ENCODE data around the gene NRIP2.

Gene NRIP2

DNA sequence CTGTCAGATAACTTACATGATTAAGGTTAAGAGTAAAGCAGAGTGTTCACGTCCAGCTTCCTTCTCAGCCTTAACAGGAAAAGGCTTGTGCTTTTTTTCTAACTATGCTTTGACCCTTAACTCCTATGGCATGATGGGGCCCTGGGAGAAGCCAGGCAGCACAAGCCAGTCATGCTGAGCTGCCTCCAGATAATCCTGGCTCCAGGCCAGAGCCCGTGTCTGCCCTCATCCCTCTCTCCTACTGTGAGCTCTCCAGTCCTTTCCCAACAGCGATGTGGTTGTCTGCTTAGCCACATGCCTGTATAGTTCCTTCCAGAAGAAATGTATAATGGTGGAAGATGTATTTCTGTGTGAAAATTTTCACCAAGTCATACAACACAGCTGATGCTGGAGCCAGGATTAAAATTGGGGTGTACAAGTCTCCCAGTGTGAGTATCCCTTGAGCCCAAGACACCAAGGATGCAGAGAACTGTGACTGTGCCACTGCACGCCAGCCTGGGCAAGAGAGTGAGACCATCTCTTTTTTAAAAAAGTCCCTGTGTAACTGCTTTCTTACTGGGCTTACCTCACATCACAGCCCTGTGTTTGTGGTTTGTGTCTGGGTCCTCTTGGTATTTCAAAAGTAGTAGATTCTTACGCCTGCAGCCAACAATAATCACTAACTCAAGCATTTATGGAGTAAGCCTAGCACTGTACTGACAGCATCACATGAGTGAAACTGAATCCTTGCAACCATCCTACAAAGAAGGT, 30.3 kb downstream of the NRIP2 start:
- DNase-seq: no peak

DNA sequence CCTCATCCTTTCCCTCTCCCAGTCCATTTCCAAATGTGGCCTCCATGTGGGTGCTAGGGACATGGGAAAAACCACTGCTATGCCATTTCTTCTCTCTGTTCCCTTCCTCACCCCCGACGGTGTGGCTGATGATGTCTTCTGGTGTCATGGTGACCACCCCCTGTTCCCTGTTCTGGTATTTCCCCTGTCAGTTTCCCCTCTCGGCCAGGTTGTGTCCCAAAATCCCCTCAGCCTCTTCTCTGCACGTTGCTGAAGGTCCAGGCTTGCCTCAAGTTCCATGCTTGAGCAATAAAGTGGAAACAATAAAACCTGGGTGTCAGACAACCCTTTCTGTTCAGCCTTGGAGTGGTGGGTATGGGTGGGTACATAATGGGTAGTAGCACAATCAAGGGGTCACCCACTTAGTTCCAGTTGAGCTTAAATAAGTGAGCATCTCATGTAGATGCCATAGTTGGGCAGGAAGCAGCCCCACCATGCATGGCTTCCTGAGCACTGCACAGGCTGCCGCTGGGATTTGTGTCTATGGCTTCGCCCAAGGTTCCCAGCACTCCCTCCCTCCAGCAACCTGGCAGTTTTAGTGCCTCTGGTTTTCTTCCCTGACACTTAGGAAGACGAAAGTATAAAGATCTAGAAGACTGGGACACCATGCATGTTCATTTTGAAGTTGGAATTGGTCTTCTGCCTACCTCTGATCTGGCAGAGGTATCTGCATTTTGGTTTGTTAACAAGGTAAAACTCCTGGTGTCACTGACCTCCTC, 31.0 kb downstream of the NRIP2 start:
- no peak for DNase-seq

DNA sequence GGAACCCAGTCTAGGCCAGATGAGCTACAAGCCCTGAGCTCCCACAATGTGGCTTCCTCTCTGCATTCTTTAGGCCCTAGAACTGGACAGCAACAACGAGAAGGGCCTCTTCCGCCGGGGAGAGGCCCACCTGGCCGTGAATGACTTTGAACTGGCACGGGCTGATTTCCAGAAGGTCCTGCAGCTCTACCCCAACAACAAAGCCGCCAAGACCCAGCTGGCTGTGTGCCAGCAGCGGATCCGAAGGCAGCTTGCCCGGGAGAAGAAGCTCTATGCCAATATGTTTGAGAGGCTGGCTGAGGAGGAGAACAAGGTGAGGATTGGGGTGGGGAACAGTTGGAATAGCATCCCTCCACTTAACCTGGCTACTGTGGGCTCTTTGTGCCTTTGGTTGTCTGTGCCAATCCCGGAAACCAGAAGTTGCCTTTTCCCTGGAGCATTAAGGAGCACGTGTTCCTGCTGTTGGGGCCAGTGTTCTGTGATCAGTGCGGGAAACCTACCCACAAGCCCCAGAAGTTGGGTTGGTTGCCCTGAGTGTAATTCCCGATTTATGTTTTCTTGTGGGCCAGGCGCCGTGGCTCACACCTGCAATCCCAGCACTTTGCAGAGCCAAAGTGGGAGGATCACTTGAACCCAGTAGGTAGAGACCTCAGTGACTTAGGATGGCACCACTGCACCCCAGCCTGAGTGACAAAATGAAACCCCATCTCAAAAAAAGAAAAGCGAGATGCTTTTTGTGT, 33.6 kb downstream of the NRIP2 start:
- no peak for DNase-seq

DNA sequence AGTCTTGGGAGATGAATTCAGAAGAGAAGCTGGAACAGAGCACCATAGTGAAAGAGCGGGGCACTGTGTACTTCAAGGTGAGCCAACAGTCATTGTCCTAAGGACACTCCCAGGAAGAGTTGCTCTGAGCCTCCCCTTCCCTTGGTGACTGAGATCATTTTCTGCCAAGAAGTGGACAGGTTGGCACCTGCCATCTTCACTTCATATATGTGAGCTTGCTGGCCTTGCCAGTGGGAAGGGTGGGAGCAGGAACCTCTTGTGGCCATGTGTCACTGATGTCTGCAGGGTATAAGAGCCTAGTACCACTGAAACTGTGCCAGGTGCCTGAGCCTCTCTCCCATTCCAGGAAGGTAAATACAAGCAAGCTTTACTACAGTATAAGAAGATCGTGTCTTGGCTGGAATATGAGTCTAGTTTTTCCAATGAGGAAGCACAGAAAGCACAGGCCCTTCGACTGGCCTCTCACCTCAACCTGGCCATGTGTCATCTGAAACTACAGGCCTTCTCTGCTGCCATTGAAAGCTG, 34.7 kb downstream of the NRIP2 start:
- no peak for DNase-seq

DNA sequence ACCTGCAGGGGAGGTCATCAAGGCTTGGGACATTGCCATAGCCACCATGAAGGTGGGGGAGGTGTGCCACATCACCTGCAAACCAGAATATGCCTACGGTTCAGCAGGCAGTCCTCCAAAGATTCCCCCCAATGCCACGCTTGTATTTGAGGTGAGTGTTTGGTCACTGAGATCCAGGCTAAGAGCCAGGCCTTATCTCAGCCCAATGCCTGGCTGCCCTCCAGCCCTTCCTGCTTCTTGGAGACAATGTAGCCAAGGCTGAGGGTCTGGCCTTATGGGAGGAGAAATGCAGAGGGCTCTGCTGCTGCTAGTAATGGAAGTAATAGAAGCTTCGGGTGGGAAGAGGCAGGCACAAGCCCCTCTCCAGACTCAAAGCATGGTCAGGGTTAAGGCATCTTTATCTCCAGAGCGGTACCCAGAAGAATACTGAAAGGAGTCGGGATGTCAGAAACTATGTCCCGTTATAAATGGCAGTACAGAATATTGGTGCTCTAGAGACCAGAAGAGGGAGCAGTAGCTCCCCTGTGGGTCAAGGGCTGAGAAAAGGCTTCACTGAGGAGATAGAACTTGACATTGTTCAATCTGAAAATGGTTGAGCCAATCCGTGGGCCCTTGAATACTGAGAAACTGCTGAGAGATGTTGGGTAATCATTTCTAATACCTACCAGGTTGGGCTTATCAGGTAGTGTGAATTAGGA, 37.0 kb downstream of the NRIP2 start:
- no peak for DNase-seq

DNA sequence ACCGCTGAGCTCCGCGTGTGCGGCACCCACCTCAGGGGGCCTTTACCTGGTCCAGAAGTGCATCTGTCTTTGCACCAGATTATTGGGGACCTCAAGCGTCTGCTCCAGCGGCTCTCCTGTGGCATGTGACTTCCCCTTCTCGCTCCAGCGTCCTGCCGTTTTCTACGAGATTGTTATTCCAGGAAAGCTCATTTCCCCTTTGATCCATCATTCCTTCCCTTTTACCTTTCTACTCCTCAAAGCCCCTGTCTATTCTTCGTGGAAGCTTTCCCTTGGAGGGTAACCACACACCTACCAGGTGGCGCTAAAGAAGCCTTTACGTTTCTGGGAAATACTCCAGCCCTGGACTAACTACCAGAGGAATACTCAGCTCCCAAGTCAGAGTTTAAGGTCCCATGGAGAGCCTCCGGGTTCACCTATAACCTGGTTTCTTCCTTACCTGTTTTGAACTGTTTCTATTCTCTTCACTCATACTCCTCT, 38.6 kb downstream of the NRIP2 start:
- DNase-seq: no peak

DNA sequence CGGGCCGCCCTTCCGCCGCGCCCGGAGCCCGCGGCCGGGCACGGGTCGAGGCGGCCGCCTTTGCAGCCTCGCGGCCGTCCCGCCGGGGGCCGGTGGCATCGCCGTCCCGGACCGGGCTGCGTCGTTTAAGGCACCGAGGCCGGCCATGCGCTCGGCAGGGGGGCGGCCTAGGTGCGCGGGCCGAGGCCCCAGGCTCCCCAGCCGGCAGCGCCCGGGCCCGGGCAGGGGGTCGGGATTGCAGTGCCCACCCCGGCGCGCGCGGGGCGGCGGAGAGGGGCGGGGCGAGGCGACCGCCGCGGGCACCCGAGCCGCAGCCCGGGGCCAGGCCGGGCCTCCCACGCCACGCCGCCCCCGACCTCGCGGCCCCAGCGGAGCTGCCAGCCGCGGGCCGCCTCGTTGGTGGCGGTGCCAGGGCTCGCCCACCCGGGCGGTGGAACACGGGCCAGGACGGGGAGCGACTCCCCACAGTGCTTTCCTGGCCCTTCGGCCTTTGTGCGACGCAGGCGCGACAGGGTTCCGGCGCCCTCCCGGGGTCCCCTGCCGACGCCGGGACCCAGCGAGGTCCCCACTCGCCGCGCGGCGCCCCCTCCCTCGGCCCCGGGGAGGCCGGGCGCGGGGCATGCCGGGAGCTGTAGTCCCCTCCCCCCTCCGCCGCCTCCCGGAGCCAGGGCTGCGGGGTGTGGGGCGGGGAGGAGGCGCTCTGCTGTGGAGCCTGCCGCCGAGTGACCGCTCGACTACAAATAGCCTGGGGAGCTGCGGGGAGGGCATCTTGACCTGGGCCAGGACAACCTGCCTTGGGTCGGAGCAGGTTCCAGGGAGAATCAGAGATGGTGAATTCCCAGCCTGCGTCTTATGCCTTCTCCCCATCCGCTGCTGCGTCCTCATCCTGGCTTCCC, 39.3 kb downstream of the NRIP2 start:
- DNase-seq: no peak

DNA sequence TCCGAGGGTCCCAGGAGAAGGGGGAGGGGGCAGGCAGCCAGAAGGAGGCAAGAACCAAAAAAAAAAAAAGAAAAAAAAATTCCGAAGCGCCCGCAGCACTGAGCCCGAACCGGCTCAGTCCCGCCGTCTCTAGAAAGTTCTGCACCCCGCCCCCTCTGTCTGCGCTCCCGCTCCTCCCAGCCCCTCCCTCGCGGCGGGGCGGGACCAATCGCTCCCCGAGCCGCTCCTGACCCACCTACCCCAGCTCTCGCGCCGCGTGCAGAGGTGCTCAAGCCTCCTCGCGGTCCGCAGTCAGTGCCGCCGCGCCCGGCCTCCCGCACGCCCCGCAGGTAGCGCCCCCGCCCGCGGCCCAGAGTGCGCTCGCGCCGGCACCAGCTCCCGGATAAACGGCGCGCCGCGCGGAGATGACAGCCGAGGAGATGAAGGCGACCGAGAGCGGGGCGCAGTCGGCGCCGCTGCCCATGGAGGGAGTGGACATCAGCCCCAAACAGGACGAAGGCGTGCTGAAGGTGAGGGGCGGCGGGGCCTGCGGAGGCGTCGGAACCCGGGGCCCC, 40.0 kb downstream of the NRIP2 start, which contains the start of gene FKBP4:
TSS of gene FKBP4 (plus strand) at position 235 of the 554 bp plus-strand sequence. CDS start at position 405, 170 bp downstream.
- no peak for DNase-seq

DNA sequence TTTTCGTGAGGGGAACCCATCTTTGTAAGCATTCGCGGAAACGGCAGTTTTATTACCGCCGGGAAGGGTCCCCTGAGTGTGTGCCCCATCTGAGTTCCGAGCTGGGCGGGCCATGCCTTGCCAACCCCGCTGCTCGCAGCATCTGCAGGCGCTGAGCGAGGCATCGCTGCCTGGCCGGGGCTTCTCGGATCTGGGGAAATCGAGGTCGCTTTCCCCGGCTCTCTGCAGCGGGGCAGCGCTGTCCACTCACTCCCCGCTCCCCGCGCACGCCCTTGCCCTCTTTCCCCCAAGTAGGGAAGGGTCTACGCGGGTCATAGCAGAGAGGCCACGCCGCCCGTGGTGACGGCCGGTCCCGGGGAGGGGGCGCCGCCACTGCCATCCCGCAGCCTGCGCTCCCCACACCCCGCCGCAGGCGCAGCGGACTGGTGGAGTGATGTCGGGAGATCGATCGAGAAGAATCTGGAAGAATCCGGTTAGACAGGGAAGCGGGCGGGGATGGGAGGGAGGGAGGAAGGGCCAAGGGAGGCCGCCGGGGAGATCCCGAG, 40.6 kb downstream of the NRIP2 start:
- DNase-seq: no peak

DNA sequence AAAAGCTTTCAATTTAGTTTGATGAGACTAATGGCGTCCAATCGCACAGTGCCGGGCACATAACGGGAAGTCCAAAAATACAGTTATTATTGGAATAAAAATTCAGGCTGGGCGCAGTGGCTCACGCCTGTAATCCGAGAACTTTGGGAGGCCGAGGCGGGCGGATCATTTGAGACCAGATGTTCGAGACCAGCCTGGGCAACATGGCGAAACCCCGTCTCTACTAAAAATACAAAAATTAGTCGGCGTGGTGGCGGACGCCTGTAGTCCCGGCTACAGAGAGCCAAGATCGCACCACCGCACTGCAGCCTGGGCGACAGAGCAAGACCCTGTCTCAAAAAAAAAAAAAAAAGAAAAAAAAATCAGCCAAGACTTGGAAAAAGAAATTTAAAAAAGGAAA, 41.3 kb downstream of the NRIP2 start:
- no peak for DNase-seq

DNA sequence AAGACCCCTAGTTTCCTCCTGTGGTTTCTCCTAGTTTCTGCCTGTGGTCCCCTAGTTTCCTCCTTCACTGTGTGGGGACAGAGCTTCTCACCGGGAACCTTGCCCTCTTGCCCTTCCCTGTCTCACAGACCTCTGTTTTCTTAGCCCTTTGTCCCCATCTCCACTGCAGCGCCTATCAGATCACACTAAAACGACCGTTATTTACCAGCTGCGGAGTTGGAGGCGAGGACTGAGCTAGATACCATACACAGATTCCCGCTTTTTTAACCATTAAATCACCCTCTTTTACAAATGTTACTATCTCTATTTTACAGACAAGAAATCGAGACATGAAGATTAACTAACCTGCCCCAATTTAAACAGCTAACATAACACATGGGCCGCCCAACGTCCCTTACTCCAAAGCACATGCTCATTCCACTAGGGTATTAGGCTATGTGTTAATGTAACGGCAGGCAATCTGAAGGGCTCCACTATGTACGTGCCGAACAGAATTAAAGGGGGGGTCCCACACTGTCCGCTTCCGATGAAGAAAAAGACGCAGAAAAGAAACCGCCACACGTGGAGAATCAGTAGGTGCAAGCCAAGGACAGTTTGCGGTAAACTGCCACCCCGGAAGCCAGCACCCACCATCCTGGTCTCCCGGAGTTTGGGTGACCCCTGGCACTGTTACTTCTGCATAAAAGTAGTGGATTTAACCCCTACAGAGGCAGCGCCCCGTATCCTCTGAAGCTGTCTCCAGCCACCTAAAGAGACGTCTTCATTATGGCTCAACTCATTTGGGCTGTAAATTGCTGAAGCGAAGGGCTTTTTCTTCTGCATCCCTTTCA, 41.9 kb downstream of the NRIP2 start:
- DNase-seq: no peak

DNA sequence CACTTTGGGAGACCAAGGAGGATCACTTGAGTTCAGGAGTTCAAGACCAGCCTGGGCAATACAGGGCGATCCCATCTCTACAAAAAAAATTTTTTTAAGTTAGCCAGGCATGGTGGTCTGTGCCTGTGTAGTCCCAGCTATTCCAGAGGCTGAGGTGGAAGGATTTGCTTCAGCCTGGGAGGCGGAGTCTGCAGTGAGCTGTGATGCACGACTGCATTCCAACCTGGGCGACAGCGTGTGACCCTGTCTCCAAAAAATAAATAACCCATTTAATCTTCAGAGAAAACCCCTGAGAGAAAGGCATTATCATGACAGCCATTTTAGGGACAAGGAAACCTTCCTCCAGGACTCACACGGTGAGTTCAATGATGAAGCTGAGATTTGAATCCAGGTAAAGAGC, 43.7 kb downstream of the NRIP2 start:
- no peak for DNase-seq

DNA sequence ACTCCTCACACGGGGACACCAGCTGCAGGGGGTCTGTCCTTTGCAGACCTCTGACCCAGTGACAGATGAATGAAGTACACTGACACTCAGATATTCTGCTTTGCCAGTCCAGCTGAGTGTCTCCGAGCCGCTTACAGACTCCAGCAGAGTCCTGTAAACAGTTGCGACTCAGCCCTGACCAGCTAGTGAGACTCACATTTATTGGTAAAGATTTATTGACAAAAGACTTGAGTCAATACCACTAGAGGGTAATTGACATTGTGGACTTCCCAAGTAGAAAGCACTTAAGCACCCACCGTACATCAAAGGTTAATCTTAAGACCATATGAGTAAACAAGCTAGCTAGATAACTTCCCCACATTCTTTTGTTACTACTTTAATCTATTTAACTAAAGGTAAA, 49.8 kb downstream of the NRIP2 start:
- no peak for DNase-seq

DNA sequence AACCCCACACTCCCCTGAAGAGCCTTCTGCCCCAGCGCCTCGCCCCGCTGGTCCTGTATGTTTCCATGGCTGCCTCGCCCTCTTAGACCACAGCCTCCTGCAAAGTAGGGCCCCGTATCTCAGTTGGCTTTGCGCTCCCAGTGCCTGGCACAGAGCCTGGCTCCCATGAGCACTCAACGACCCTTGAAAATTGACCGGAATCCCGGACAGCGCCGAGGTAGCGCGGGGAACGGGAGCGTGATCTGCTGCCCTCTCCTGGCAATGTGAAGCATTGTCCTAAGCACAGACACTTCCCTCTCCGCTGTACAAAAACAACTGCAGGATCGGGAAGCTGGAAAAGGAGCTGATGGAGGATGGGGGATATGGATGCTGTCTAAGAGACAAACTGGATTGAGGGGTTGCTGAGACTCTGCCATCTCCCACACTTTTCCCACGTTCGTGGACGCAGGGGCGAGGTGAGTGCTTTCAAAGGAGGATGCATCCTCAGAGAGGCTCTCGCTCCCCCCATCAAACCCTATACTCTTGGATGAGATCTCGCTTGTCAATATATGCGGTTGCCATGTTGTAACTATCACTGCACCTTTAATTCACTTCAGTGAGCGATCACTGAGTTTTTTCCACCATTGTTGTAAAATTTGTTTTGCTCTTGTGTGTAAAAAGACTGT, 50.8 kb downstream of the NRIP2 start:
- DNase-seq: no peak

DNA sequence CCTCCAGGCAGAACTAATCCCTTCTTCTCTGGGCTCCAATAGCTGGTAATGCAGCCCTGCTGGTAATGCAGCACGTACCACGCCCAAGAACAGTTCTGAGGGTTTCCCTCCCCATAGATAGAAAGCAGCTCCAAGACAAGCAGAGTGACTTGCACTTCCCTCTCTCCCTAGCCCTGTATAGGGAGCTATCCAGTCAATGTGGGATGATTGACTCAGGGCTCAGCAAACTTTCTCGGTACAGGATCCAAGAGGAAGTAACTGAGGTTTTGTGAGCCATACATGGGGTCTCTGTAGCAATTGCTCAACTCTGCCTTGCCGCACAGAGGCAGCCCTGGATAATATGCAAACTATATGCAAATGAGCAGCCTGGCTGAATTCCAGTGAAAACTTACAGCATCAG, 55.6 kb downstream of the NRIP2 start:
- DNase-seq: no peak

DNA sequence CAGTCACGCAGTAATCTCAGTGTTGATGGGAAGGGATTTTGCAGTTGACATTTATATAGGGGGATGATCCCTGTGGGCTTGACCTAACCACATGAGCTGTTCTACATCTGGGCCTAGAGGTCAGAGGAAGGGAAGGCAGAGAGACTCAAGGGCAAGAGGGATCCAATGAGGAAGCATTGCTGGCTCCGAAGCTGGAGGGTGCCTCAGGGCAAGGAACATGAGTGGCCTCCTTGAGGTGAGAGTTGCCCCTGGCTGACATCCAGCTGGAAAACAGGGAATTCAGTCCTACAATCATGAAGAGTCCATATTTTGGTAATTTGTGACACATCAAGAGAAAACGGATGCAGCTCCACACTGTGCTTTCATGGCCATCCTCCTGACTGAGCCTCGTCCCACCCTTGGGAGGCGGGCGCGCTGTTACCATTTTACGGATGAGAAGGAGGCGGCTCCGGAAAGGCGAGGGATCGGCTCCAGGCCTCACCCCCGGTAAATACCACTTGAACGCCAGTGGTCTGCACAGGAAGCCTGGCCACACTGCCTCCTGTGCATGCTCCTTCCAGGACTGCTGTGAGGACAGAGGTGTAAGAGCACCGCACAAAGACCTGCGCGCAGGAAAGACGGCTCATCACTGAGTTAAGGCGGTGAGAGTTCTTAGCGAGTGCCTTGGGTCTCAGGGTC, 58.6 kb downstream of the NRIP2 start:
- DNase-seq: no peak

DNA sequence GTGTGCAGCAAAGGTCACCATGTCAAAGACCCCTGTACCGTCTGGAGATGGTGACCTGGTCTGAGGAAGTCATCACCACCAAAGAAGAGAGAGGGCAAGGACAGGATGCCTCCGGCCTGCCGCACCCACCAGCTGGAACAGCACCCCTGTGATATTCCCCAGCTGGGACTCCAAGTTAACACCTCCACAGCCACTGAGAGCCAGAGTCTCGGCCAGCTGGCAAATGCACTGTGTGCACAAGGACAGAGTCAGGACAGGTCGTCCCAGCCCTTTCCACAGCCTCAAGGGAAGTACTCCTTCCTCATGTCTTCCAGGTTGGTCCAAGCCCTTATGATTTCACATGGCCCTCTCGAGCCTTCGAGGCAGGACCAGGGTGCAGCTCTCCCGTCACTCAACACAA, 59.4 kb downstream of the NRIP2 start:
- DNase-seq: no peak

All from SHP77 treated with DMSO at 0.1 percent for 48 hours (cell line).